ENCODE data around the gene NDUFA13.

DNA sequence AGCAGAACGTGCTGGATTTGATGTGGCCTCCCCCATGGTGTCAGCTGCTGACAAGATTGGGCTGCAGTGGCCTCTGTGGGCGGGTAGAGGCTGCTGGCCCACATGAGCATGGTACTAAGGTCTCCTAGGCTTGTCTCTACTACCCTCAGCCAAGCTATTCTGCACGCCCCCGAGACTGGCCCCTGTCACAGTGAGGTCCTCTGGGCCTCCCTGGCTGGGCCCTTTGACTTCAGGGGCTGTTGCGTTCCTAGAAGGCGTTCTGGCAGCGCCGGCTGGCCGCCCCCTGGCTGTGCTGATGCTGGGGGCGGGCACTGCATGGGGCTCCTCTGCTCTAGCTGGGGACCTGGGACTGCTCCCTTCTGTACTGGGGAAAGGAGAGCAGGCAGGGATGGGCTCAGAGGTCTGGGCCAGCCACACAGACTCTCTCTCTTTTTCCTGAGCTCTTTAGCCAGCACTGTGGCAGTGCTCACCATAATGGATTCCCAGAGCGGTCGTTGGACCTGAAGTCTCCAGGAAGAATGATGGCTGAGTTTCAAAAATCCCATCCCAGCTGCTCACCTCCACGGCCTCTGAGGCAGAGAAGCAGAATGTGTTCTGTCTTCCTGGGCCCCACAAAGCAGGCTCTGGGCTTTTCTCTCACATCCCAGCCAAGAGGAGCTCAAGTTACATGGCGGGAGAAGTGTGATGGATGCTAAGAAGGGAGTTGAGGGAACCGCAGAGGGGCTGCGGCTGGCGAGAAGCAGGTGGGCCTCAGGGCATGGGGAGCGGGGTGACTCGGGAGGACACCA is 33.0 kb upstream of the NDUFA13 start:
- TF ChIP-seq EZH2phosphoT487 (IDR thresholded peaks at IDR 0.05; ENCODE audit: borderline replicate concordance) (no peak), JUND (IDR thresholded peaks at IDR 0.05) (no peak), ZNF274 (IDR thresholded peaks at IDR 0.05; ENCODE audit: low read depth, low read length) (no peak), EZH2 (IDR thresholded peaks at IDR 0.05) (no peak), CBX3 (IDR thresholded peaks at IDR 0.05; ENCODE audit: low read depth) (no peak), YY1 (IDR thresholded peaks at IDR 0.05; ENCODE audit: extremely low read depth, insufficient replicate concordance, low read depth, low read length) (no peak), EGR1 (IDR thresholded peaks at IDR 0.05; ENCODE audit: low read depth) (no peak), SRF (IDR thresholded peaks at IDR 0.05; ENCODE audit: low read depth) (no peak), POLR2A (IDR thresholded peaks at IDR 0.05; ENCODE audit: borderline replicate concordance, extremely low read depth, insufficient read depth, insufficient read length) (no peak), CEBPB (IDR thresholded peaks at IDR 0.05; ENCODE audit: low read depth) (no peak), POLR2AphosphoS5 (IDR thresholded peaks at IDR 0.05; ENCODE audit: low read depth, low read length) (no peak)
- TF ChIP-seq, protein P1, sequence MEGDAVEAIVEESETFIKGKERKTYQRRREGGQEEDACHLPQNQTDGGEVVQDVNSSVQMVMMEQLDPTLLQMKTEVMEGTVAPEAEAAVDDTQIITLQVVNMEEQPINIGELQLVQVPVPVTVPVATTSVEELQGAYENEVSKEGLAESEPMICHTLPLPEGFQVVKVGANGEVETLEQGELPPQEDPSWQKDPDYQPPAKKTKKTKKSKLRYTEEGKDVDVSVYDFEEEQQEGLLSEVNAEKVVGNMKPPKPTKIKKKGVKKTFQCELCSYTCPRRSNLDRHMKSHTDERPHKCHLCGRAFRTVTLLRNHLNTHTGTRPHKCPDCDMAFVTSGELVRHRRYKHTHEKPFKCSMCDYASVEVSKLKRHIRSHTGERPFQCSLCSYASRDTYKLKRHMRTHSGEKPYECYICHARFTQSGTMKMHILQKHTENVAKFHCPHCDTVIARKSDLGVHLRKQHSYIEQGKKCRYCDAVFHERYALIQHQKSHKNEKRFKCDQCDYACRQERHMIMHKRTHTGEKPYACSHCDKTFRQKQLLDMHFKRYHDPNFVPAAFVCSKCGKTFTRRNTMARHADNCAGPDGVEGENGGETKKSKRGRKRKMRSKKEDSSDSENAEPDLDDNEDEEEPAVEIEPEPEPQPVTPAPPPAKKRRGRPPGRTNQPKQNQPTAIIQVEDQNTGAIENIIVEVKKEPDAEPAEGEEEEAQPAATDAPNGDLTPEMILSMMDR (IDR thresholded peaks at IDR 0.05 in 2 of 3, conservative IDR thresholded peaks at IDR 0.05 in 1 of 3; ENCODE audit: borderline replicate concordance in 1 of 3, insufficient read depth in 1 of 3, low read depth in 2 of 3, low read length in 2 of 3): no peak
- TF ChIP-seq, protein P2, sequence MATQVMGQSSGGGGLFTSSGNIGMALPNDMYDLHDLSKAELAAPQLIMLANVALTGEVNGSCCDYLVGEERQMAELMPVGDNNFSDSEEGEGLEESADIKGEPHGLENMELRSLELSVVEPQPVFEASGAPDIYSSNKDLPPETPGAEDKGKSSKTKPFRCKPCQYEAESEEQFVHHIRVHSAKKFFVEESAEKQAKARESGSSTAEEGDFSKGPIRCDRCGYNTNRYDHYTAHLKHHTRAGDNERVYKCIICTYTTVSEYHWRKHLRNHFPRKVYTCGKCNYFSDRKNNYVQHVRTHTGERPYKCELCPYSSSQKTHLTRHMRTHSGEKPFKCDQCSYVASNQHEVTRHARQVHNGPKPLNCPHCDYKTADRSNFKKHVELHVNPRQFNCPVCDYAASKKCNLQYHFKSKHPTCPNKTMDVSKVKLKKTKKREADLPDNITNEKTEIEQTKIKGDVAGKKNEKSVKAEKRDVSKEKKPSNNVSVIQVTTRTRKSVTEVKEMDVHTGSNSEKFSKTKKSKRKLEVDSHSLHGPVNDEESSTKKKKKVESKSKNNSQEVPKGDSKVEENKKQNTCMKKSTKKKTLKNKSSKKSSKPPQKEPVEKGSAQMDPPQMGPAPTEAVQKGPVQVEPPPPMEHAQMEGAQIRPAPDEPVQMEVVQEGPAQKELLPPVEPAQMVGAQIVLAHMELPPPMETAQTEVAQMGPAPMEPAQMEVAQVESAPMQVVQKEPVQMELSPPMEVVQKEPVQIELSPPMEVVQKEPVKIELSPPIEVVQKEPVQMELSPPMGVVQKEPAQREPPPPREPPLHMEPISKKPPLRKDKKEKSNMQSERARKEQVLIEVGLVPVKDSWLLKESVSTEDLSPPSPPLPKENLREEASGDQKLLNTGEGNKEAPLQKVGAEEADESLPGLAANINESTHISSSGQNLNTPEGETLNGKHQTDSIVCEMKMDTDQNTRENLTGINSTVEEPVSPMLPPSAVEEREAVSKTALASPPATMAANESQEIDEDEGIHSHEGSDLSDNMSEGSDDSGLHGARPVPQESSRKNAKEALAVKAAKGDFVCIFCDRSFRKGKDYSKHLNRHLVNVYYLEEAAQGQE (IDR thresholded peaks at IDR 0.05; ENCODE audit: low read depth): no peak

Data from HCT116 (cell line).